Hematopoietic multipotent progenitor cell (in vitro differentiated cells): ENCODE measurements around the gene TOM1L2. TPM values are rescaled to one million over a fixed set of nuclear protein-coding genes. Genes with fewer than 3 reads are reported as not detected.
"Not testable (repeated sequence)": the region's sequence is repeated elsewhere in the genome, so short reads cannot be mapped to it uniquely, and the experiment has no call there.

Experiments used
- DNase-seq, 3 donors: peaks; one replicate each; pipeline ENCODE4 v3.0.0-alpha.2; 2011 to 2015; ENCODE audit warnings: low read depth in 2 of 3, low spot score in 2 of 3
- total RNA-seq: library from RNA; depleted of rRNA; stranded (reverse); fragments of >200 nt; gene quantifications from one replicate; pipeline ENCODE4 v1.2.3, GENCODE V29; 2012

The TOM1L2 gene
- total RNA-seq, 1 donor = 23.4 TPM

DNA sequence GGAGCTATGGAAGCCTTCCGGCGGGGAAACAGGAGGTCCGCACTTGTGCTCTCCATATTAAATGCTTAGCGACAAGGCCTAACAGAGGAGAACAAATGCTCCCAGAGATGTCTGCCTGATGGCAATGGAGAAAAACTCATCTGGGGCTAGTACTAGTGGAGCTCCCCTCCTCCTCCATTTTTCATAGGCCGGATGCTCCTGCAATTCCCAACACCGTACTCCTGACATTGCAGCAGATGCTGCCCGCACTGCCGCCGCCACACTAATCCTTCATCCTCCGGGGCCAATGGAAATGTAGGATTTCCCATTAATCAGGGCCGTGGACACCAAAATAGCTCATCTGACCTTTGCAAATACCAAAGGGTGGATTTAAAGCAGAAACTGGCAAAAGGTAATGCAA is 27.5 kb downstream of the TOM1L2 start:
- no peak for DNase-seq

DNA sequence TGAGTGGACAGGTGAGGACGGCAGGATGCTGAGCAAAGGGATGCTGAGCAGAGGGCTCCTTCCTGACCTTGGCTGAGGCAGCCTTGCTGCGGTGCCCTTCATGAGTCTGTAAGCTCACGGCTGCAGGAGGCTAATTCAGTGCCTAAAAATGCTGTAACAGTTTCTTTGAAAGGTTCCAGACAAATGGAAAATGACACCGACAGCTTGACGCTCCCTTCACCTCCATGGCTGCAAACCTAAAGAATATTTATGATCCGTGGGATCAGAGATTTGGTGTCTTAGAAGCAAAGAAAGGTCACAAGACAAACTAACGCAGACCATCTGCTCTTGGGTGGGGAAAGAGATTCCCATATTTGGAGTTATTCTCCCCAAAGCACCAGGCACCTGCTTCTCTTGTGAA is 28.0 kb downstream of the TOM1L2 start:
- DNase-seq = no peak

DNA sequence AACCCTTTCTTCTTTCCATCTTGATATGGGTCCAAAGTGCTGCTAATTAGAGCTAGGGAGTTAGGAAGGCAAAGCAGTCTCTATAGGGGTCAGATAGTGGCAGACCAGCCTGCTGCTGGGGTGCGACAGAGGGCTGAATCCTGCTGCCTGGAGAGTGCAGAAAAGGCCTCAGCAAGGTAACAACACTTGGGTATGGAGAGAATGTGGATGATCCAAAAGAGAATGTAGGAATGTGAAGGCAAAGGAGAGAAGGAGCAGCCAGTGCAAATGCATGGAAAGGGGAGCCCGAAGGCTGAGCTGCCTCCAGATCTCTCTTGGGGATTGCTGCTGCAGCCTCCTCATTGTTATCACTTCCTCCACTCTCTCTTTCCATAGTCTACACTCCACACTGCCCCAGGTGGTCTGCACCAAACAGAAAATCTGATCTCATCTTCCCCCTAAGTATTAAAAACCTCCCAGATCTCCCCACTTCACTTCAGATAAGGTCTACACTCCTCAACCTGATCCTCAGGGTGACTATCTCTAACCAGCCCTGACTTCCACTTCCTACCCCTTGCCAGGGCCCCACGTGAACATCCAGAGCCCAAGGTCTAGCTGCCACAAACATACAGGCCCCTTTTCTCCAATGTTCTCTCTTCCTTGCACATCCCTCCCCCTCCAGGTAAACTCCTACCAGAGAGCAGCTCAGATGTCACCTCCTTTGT is 28.8 kb downstream of the TOM1L2 start:
- DNase-seq = no peak

DNA sequence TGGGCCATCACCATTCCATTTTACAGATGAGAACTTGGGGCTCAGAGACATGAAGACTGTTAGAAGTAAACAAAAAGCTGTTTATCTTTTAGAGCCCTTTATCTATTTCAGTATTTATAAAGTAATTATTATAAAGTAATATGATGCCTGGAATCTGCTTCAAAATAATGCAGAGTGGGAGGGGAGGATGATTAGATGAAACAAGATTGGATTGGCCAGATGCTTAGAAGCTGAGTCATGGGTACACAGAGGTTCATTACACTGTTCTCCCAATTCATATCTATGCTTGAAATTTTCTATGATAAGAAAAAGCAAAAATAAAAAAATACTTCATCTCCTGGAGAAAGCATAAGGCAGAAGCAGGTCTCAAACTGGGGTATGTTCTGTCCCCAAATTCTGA is 29.4 kb downstream of the TOM1L2 start:
- no peak for DNase-seq

DNA sequence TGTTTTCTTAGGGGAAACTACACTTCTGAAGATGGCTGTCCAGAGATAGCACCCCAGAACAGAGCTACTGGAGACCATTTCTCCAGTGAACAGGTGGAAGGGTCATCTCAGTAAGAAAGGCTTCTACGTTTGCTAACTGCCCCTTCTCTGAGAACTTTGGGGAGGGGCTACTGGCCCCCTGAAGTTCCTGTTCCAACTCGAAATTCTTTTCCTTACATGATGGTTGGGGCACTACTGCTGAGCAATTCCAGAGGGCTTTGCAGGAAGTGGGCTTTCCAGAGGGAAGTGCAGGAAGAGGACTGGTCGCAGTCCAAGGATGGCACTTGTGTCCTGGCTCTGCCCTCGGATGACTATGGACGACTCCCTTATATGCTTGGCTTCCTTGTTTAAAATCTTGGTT is 31.2 kb downstream of the TOM1L2 start:
- DNase-seq = no peak

- DNase-seq = no peak
These were observed 31.7 kb downstream of the TOM1L2 start for GRCh38 chr17:17940441-17940911.

GRCh38 chr17:17939941-17940340 is 32.3 kb downstream of the TOM1L2 start:
- not testable (repeated sequence) for DNase-seq

DNA sequence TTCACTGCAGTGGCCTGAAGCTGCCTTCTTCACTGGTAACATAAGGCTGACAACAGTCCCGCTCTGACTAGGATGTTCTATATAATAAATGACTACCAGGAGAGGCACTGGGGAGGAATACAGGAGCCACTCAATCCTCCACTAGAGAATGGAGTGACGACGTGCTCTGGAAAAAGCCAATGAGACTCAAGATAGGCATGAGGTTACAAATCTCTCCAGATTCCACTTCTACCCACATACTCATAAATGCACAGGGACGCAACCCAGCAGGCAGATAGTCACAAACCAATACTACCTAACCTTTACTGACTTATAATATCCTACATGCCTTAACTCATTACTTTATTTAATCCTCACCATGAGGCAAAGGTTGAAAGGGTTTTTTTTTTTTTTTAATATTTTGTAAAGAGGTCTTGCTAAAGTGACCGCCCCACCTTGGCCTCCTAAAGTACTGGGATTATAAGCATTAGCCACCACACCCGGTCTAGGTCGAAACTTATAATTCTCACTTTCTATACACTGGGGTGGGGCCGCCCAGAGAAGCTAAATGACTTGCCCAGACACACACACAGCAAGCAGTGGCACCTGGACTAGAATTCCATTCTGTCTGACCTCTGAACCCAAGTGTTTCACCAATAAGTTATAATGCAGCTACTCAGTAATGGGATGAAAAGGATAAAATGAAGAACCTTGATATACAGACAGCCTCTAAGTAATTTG is 33.7 kb downstream of the TOM1L2 start:
- DNase-seq = no peak

- DNase-seq = no peak
These were observed 34.2 kb downstream of the TOM1L2 start for GRCh38 chr17:17937958-17938357.

DNA sequence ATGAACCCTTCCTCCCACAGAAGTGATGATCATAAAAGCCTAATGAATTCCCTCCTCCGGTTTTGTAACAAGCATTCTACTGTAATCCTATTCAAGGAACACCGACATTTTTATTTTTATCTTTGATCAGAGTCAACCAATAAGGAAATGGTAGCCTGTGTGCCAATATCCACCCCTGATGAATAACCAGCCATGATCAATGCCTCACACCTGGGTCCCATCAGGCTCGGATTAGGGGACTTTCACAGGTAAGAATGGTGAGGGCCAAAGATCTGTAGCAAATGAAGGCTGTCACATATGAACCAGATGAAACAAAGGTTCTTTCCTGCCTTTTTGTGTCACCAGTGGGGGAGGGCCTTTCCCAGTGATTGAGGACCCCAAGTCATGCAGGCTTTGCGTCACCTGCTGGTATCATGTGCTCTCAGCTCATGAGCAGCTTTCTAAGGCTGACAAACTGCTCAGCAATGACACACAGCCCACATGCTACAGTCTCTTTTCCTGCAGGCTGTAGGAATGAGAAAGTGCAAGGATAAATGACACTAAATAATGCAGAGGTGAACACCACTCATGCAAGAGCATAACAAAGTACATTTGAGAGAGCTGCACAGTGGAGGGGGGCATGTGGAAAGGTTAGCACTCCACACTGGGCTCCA is 34.9 kb downstream of the TOM1L2 start:
- DNase-seq = no peak

- DNase-seq = no peak
These were observed 36.6 kb downstream of the TOM1L2 start for GRCh38 chr17:17935321-17936271.

DNA sequence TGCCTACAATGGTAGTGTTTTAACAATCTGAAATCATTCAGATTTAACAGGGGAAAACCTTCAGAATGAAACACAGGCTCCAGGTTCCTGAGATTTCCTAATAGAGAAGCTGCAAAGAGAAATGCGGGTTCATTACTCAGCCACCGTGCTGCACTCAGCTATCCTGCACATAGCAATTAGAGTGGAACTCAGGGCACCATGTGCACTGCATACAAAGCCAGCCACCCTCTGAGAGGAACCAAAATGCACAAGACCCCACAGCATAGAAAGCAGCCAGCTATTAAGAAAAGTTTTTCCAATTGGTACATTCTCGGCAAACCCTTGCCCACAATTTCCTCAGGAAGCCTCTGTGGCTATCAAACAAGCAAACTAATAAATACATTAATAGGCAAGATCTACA is 37.4 kb downstream of the TOM1L2 start:
- peak in 1 of 3 donors; percentile 31 for DNase-seq

GRCh38 chr17:17934214-17934613 is 38.0 kb downstream of the TOM1L2 start:
- no peak for DNase-seq

- no peak for DNase-seq
These were observed 38.4 kb downstream of the TOM1L2 start for GRCh38 chr17:17933775-17934174.

DNA sequence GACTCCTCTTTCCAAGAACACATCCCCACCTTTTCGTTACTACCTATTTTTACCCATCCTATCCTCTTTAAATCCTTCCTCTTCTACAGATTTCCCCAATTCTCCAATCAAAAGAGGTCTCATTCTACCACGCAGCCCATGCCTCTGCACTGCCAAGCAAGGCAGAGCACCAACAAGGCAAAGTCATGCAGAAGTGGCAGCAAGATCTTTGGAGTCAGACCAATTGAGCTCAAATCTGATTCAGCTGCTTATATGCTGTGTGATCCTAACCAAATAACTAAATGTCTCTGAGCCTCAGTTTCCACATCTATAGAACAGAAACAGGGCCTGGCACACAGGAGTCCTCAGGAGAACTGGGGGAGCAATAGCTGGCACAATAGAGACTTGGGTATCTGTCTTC is 41.0 kb downstream of the TOM1L2 start:
- DNase-seq = no peak

GRCh38 chr17:17930674-17931073 is 41.5 kb downstream of the TOM1L2 start:
- DNase-seq = no peak

DNA sequence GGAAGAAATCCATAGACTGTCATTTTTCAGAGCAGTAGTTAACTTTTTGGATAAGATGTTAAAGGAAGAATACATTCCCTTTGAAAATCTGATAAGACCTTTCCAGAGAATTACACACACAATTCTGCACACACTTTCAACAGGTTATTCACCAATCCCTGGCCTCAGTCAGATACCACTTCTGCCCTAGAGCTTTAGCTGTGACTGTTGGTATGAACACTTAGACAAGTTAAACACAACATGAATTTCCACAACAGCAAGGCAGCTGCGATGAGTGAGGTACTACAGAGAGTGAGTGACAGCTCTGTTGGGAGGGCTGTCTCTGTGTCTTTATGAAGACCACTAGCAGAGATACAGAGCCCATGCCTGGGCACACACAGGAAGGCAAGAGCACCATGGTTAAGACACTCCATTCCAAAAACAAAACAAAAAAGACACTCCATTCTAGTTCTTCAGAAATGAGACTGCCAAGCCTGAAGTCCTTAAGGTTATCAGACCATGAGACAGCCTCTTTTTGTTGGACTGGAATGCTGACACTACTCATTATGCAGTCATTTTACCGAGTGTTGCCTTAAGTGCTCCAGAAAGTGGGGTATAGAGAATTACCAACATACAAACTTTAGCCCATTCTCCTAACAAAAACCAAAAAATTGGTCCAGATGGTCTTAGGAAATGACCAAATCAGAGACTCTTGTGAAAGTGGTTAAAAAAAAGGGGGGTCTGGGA is 42.4 kb downstream of the TOM1L2 start:
- no peak for DNase-seq

GRCh38 chr17:17928398-17929287 is 43.6 kb downstream of the TOM1L2 start:
- DNase-seq = no peak

DNA sequence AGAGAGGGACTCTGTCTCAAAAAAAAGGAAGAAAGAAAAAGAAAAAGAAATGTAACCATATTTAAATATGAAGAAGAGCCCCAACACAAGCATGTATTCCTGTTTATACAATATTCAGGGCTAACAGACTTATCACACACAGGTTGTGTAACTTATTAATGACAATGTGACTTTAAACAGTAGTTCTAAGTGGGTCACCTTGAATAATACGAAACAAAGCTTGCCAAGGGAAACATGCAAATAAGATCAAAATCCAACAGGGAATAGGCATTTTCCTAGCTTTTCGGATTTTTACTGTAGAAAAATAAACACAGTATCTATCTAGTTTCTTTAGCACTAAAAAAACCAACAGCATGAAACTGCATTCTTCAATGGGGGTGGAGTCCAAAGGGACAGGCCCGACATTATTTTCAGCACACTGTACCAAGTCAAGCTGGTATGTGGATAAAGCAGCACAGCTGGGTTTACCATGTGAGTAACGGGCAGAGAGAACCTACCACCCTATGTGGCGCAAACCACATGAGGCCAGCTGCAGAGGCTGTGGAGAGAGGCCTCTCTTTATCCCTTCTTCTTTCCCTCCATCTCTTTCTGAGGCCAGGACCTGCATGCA is 45.3 kb downstream of the TOM1L2 start:
- DNase-seq = no peak
